ENCODE data around the gene KAT2B. TPM values are rescaled to one million over a fixed set of nuclear protein-coding genes. Genes with fewer than 3 reads are reported as not detected.

KAT2B gene
- total RNA-seq, 1 experiment from 2014 or later = 9.8 TPM

- DNase-seq = no peak
- Mint-ChIP-seq H3K27ac (ENCODE audit: unreplicated experiment) (no peak overlapping the region), H3K9me3 (ENCODE audit: unreplicated experiment) (no peaks in the 10 kb centered on the region), H3K4me1 (ENCODE audit: low read depth, unreplicated experiment) (no peaks in the 10 kb centered on the region), H3K4me3 (ENCODE audit: unreplicated experiment) (no peak overlapping the region), H3K27me3 (ENCODE audit: insufficient read depth, unreplicated experiment) (no peaks in the 10 kb centered on the region), H3K36me3 (ENCODE audit: insufficient read depth, unreplicated experiment) (no peaks in the 10 kb centered on the region)
- Histone ChIP-seq H3K4me1 (peaks cover 5% of the 10 kb centered on the region; the same call in 1 of the 2 replicates), H3K9me3 (no peaks in the 10 kb centered on the region), H3K4me3 (ENCODE audit: low read depth, low read length) (no peak overlapping the region), H3K27me3 (replicated peaks; ENCODE audit: control insufficient read depth, insufficient read depth, low read length) (no peaks in the 10 kb centered on the region), H3K36me3 (ENCODE audit: control insufficient read depth, insufficient read depth, low read length) (no peaks in the 10 kb centered on the region)
- ChIA-PET POLR2A (no interaction called here), CTCF (no interaction called here)
- BruUV-seq (replicated peaks) = no TSS peak
- TF ChIP-seq, protein P1, sequence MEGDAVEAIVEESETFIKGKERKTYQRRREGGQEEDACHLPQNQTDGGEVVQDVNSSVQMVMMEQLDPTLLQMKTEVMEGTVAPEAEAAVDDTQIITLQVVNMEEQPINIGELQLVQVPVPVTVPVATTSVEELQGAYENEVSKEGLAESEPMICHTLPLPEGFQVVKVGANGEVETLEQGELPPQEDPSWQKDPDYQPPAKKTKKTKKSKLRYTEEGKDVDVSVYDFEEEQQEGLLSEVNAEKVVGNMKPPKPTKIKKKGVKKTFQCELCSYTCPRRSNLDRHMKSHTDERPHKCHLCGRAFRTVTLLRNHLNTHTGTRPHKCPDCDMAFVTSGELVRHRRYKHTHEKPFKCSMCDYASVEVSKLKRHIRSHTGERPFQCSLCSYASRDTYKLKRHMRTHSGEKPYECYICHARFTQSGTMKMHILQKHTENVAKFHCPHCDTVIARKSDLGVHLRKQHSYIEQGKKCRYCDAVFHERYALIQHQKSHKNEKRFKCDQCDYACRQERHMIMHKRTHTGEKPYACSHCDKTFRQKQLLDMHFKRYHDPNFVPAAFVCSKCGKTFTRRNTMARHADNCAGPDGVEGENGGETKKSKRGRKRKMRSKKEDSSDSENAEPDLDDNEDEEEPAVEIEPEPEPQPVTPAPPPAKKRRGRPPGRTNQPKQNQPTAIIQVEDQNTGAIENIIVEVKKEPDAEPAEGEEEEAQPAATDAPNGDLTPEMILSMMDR (IDR thresholded peaks at IDR 0.05; ENCODE audit: insufficient read depth in 1 of 2, low read depth in 1 of 2, low read length in 1 of 2, severe bottlenecking in 1 of 2, unreplicated experiment in 1 of 2) = no peak
- intact Hi-C loops (cut with micrococcal nuclease; ENCODE audit: unreplicated experiment) = no loop called here
Measured at GRCh38 chr3:20079621-20080020, 39.4 kb downstream of the KAT2B start.

DNA sequence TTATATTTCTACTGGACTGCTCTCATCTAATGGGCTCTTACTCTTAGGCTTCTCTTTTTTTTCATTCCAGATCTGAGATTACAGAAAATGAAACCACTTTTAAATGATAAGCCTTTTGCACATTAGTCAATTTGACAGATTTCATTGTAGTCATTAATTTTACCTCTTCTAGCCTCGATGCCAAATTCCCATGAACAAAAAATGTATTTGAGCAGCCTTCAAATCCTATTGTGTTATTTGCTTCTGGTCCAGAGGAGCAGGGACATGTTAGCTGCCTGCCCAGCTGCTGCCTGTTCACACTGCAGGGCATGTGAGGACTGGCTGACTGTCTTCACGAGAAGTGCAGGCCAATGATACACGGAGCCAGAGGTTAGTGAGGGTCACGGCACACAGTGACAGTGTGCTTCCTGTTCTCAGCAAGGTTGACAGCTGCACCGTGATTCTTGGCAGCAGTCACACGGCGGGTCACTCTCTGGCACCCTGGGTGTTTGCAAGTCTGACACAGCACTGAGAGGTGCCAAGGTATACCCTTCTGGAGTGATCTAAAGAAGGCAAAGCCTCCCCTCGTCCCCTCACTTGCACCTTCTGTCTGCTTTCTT lies 40.8 kb downstream of the KAT2B start:
- TF ChIP-seq, protein P1 (IDR thresholded peaks at IDR 0.05; ENCODE audit: insufficient read depth in 1 of 2, low read depth in 1 of 2, low read length in 1 of 2, severe bottlenecking in 1 of 2, unreplicated experiment in 1 of 2) = no peak
- Mint-ChIP-seq H3K9me3 (ENCODE audit: unreplicated experiment) (no peaks in the 10 kb centered on the region), H3K4me3 (ENCODE audit: unreplicated experiment) (no peak overlapping the region), H3K27ac (ENCODE audit: unreplicated experiment) (no peak overlapping the region), H3K27me3 (ENCODE audit: insufficient read depth, unreplicated experiment) (no peaks in the 10 kb centered on the region), H3K36me3 (ENCODE audit: insufficient read depth, unreplicated experiment) (no peaks in the 10 kb centered on the region), H3K4me1 (ENCODE audit: low read depth, unreplicated experiment) (no peaks in the 10 kb centered on the region)
- no peak for DNase-seq
- Histone ChIP-seq H3K27me3 (replicated peaks; ENCODE audit: control insufficient read depth, insufficient read depth, low read length) (no peaks in the 10 kb centered on the region), H3K4me1 (peaks cover 5% of the 10 kb centered on the region; the same call in 1 of the 2 replicates), H3K4me3 (ENCODE audit: low read depth, low read length) (no peak overlapping the region), H3K36me3 (ENCODE audit: control insufficient read depth, insufficient read depth, low read length) (no peaks in the 10 kb centered on the region), H3K9me3 (no peaks in the 10 kb centered on the region)
- intact Hi-C loops (cut with micrococcal nuclease; ENCODE audit: unreplicated experiment) = no loop called here
- CTCF ChIA-PET = no interaction called here
- BruUV-seq (replicated peaks) = no TSS peak
- POLR2A ChIA-PET = no interaction called here

DNA sequence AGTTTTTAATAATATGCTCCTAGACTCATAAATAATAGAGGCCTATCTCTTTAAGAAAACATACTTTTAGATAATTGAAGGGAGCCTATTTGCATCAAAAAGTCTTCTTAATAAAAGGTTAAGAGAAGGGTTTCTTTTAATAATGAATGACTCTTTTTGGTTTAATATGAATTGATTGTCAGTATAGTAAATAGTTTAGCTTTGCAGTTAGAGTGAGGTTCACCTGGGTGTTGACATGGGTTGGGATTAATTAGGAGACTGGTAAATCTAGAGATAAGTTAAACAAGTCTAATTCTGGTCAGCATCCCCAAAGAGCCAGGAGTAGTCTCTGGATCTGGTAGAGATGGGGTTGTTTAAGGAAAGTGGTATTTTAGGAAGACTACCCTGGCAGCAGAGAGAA lies 43.0 kb downstream of the KAT2B start:
- H3K36me3 Mint-ChIP-seq (ENCODE audit: insufficient read depth, unreplicated experiment) = no peaks in the 10 kb centered on the region
- Histone ChIP-seq H3K36me3 (ENCODE audit: control insufficient read depth, insufficient read depth, low read length) (no peaks in the 10 kb centered on the region), H3K4me1 (no peaks in the 10 kb centered on the region), H3K4me3 (ENCODE audit: low read depth, low read length) (no peak overlapping the region), H3K27me3 (replicated peaks; ENCODE audit: control insufficient read depth, insufficient read depth, low read length) (no peaks in the 10 kb centered on the region), H3K9me3 (no peaks in the 10 kb centered on the region)
- H3K27me3 Mint-ChIP-seq (ENCODE audit: insufficient read depth, unreplicated experiment) = no peaks in the 10 kb centered on the region
- TF ChIP-seq, protein P1 (IDR thresholded peaks at IDR 0.05; ENCODE audit: insufficient read depth in 1 of 2, low read depth in 1 of 2, low read length in 1 of 2, severe bottlenecking in 1 of 2, unreplicated experiment in 1 of 2) = no peak
- no peak overlapping the region for H3K4me3 Mint-ChIP-seq (ENCODE audit: unreplicated experiment)
- CTCF ChIA-PET = no interaction called here
- no peak for DNase-seq
- intact Hi-C loops (cut with micrococcal nuclease; ENCODE audit: unreplicated experiment) = no loop called here
- no TSS peak for BruUV-seq (replicated peaks)
- no peaks in the 10 kb centered on the region for H3K4me1 Mint-ChIP-seq (ENCODE audit: low read depth, unreplicated experiment)
- no peak overlapping the region for H3K27ac Mint-ChIP-seq (ENCODE audit: unreplicated experiment)
- POLR2A ChIA-PET = no interaction called here
- no peaks in the 10 kb centered on the region for H3K9me3 Mint-ChIP-seq (ENCODE audit: unreplicated experiment)

All from Caco-2 (cell line).